ENCODE measurements around the gene CHRDL1. TPM values are rescaled to one million over a fixed set of nuclear protein-coding genes. Genes with fewer than 3 reads are reported as not detected.
"Not testable (repeated sequence)": the region's sequence is repeated elsewhere in the genome, so short reads cannot be mapped to it uniquely, and the experiment has no call there.

Gene CHRDL1
- total RNA-seq, 2 donors from 2014 or later = not detected

- H3K27ac Mint-ChIP-seq = no peak overlapping the region
- H3K4me3 Mint-ChIP-seq = no peak overlapping the region
- H3K27me3 Mint-ChIP-seq = no peaks in the 10 kb centered on the region
- no peaks in the 10 kb centered on the region for H3K36me3 Mint-ChIP-seq (ENCODE audit: low read depth)
- ATAC-seq (replicated peaks) = no peak
- no peaks in the 10 kb centered on the region for H3K9me3 Mint-ChIP-seq
- no peaks in the 10 kb centered on the region for H3K4me1 Mint-ChIP-seq
Observed at GRCh38 chrX:110665223-110666002, 130.2 kb downstream of the CHRDL1 start.

- Mint-ChIP-seq H3K27ac (no peak overlapping the region), H3K36me3 (ENCODE audit: low read depth) (no peaks in the 10 kb centered on the region), H3K9me3 (no peaks in the 10 kb centered on the region)
Observed at GRCh38 chrX:110657073-110657472, 138.5 kb downstream of the CHRDL1 start.

GRCh38 chrX:110654280-110654679 is 141.3 kb downstream of the CHRDL1 start:
- H3K9me3 Mint-ChIP-seq; H3K36me3 Mint-ChIP-seq (ENCODE audit: low read depth); H3K4me3 Mint-ChIP-seq; H3K4me1 Mint-ChIP-seq; H3K27ac Mint-ChIP-seq; H3K27me3 Mint-ChIP-seq; ATAC-seq (replicated peaks): not testable (repeated sequence)

More at GRCh38 chrX:110657073-110657472, 138.5 kb downstream of the CHRDL1 start:
- no peak for ATAC-seq (replicated peaks)
- no peak overlapping the region for H3K4me3 Mint-ChIP-seq
- no peaks in the 10 kb centered on the region for H3K4me1 Mint-ChIP-seq
- no peaks in the 10 kb centered on the region for H3K27me3 Mint-ChIP-seq

GRCh38 chrX:110646386-110646785 is 149.2 kb downstream of the CHRDL1 start:
- no peaks in the 10 kb centered on the region for H3K4me1 Mint-ChIP-seq
- no peak for ATAC-seq (replicated peaks)
- no peaks in the 10 kb centered on the region for H3K27me3 Mint-ChIP-seq
- no peaks in the 10 kb centered on the region for H3K36me3 Mint-ChIP-seq (ENCODE audit: low read depth)
- H3K9me3 Mint-ChIP-seq = peaks cover 3% of the 10 kb centered on the region
- H3K4me3 Mint-ChIP-seq = no peak overlapping the region
- no peak overlapping the region for H3K27ac Mint-ChIP-seq

Measured in activated T-helper 17 cell treated with anti-CD3 and anti-CD28 coated beads, Interleukin-2, amount 50 U/mL, for 72 hours (primary cell).